Transverse colon (tissue), 4 donors: ENCODE data around the gene RND3. TPM values are rescaled to one million over a fixed set of nuclear protein-coding genes. Genes with fewer than 3 reads are reported as not detected.

Source experiments
- DNase-seq: peaks from one replicate; pipeline ENCODE4 v3.0.0-alpha.2; 2019
- H3K27ac ChIP-seq, 4 donors: fragments of 200-600 bp; sonication (generic); 2 replicates each; pipeline ENCODE4 v1.5.1; 2016 to 2018; ENCODE audit warnings: inconsistent platforms in 4 of 4
- H3K27me3 ChIP-seq: fragments of 200-600 bp; sonication (generic); 2 replicates; pipeline ENCODE4 v1.5.1; 2017; ENCODE audit warnings: inconsistent platforms
- H3K36me3 ChIP-seq, 4 donors: fragments of 200-600 bp; sonication (generic); 2 replicates each; pipeline ENCODE4 v1.5.1; 2017 to 2019; ENCODE audit warnings: inconsistent platforms in 4 of 4
- H3K4me1 ChIP-seq, 4 donors: fragments of 200-600 bp; sonication (generic); 2 replicates each; pipeline ENCODE4 v1.5.1; 2017 to 2020; ENCODE audit warnings: inconsistent platforms in 4 of 4
- H3K4me3 ChIP-seq, 4 donors: fragments of 200-600 bp; sonication (generic); 1 replicate in 1 of 4; 2 replicates in 3 of 4; pipeline versions ENCODE4 v1.5.1 to v1.6.1; 2017 to 2019; ENCODE audit warnings: inconsistent platforms in 4 of 4
- H3K9me3 ChIP-seq, 2 donors: fragments of 200-600 bp; sonication (generic); 2 replicates each; pipeline ENCODE4 v1.5.1; 2017 to 2019; ENCODE audit warnings: inconsistent platforms in 2 of 2
- CTCF ChIP-seq, 5 experiments: fragments of 200-600 bp in 3 of 5; fragments of 450-650 bp in 2 of 5; sonication (generic) in 3 of 5; IDR thresholded peaks; 1 replicate in 2 of 5; 2 replicates in 3 of 5; pipeline ENCODE4 v1.5.1; 2016 to 2017; ENCODE audit warnings: antibody characterized with exemption in 5 of 5, inconsistent platforms in 3 of 5, mild to moderate bottlenecking in 2 of 5, moderate library complexity in 1 of 5
- EP300 ChIP-seq: sonication (generic); formaldehyde crosslinking; IDR thresholded peaks from one replicate; pipeline ENCODE4 v1.6.1; 2017; ENCODE audit warnings: antibody characterized with exemption, low read depth
- POLR2A ChIP-seq: fragments of 450-650 bp; IDR thresholded peaks from one replicate; pipeline ENCODE4 v1.6.1; 2016; ENCODE audit warnings: antibody characterized with exemption, mild to moderate bottlenecking, moderate library complexity
- POLR2AphosphoS5 ChIP-seq, 3 donors: sonication (generic); formaldehyde crosslinking; IDR thresholded peaks; one replicate each; pipeline ENCODE4 v1.6.1; 2016; ENCODE audit warnings: antibody characterized with exemption in 3 of 3
- WGBS, 2 donors: methylation state at CpG; one replicate each; pipeline ENCODE4 v1.1.5; 2018; ENCODE audit warnings: low coverage in 1 of 2; 5-methylcytosine and 5-hydroxymethylcytosine counted together
- in situ Hi-C, 4 donors: fragments of 200-750 bp; cut with MboI; loops; one replicate each; pipeline versions ENCODE4 v1.15.0 to v1.15.1; 2017; ENCODE audit warnings: low sequenced_read_pairs in 3 of 4, low pct_ligation_motif_present in 1 of 4, low pct_unique_long_range_greater_than_20kb in 1 of 4
- intact Hi-C: fragments of 100-400 bp; cut with DNase I; formaldehyde crosslinking; loops from one replicate; pipeline ENCODE4 v1.15.1; 2023; ENCODE audit warnings: low total_unique reads
- total RNA-seq, 4 donors: library from RNA; depleted of rRNA; stranded (reverse); fragments of >200 nt; gene quantifications; one replicate each; pipeline ENCODE4 v1.1.0, GENCODE V29; 2016

The RND3 gene
- total RNA-seq, 4 donors from 2014 or later: 16.5 to 54.6 (median 46.1) TPM

DNA sequence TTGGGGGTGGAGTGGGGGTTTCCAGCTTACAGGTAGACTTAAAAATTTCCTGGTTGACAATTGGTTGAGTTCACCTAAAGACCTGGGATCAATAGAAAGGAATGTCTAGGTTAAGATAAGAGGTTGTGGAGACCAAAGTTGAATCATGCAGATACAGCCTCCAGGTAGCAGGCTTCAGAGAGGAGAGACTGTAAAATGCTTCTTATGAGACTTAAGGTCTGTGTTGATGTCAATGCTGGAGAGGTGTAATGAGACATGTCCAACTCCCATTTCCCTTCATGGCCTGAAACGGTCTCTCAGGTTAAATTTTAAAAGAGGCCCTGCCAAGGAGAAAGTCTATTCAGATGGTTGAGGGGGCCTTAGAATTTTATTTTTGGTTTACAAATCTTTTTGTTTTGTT lies 38.5 kb upstream of the RND3 start:
- H3K4me1 ChIP-seq: peaks cover 0 to 5% (median 0%) of the 10 kb centered on the region in 4 donors
- no peak for DNase-seq
- TF ChIP-seq POLR2A (no peak), POLR2AphosphoS5 (IDR thresholded peaks at IDR 0.05) (no peak), EP300 (no peak), CTCF (IDR thresholded peaks at IDR 0.05) (no peak)
- intact Hi-C loops: no loop called here
- H3K4me3 ChIP-seq: no peak overlapping the region
- in situ Hi-C loops: no loop called here
- H3K27ac ChIP-seq: no peak overlapping the region
- no peaks in the 10 kb centered on the region for H3K36me3 ChIP-seq
- no peaks in the 10 kb centered on the region for H3K27me3 ChIP-seq
- H3K9me3 ChIP-seq: no peaks in the 10 kb centered on the region
- WGBS, 2 donors: 46 to 80% methylated on average over 1 of the region's 1 CpG

DNA sequence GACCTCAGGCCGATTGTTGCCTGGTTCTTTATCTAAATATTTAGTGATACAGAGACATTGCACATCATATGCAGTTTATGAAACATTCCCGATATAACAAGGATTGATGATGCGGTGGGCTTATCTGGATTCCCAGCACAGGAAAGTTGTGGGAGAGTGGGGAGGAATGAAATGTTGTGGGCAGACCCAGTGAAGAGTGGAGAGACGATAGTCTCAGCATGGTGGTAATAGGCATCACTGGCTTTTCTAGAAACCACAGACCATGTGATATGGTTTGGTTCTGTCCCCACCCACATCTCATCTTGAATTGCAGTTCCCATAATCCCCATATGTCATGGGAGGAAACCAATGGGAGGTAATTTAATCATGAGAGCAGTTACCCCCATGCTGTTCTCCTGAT lies 34.8 kb upstream of the RND3 start:
- H3K4me3 ChIP-seq: no peak overlapping the region
- TF ChIP-seq EP300: no peak
- no peak for TF ChIP-seq CTCF (IDR thresholded peaks at IDR 0.05)
- no peak for TF ChIP-seq POLR2AphosphoS5 (IDR thresholded peaks at IDR 0.05)
- TF ChIP-seq POLR2A: no peak
- no peak overlapping the region for H3K27ac ChIP-seq
- in situ Hi-C loops (loop anchor here in 1 of 4 donors (25.0 kb wide), 1 partner anchor 90 kb away; no protein-coding TSS in a partner anchor), intact Hi-C loops (no loop called here)
- no peaks in the 10 kb centered on the region for H3K9me3 ChIP-seq
- peaks cover 0 to 7% (median 0%) of the 10 kb centered on the region in 4 donors for H3K4me1 ChIP-seq
- H3K36me3 ChIP-seq: no peaks in the 10 kb centered on the region
- WGBS, 2 donors: 88 to 91% methylated on average over 4 of the region's 4 CpGs
- DNase-seq: no peak
- H3K27me3 ChIP-seq: no peaks in the 10 kb centered on the region

GRCh38 chr2:150520887-150521664 lies 33.6 kb upstream of the RND3 start:
- H3K27ac ChIP-seq: no peak overlapping the region
- H3K4me1 ChIP-seq: peaks cover 0 to 7% (median 0%) of the 10 kb centered on the region in 4 donors
- no peak overlapping the region for H3K4me3 ChIP-seq
- intact Hi-C loops (no loop called here), in situ Hi-C loops (loop anchor here in 1 of 4 donors (25.0 kb wide), 1 partner anchor 91 kb away; no protein-coding TSS in a partner anchor)
- TF ChIP-seq POLR2AphosphoS5 (IDR thresholded peaks at IDR 0.05) (no peak), CTCF (IDR thresholded peaks at IDR 0.05) (no peak), EP300 (no peak), POLR2A (no peak)
- WGBS, 2 donors: 52% methylated on average over 4 of the region's 4 CpGs; no CpG with 5 or more reads in 1 of the 2 donors
- H3K9me3 ChIP-seq: no peaks in the 10 kb centered on the region
- no peaks in the 10 kb centered on the region for H3K27me3 ChIP-seq
- no peak for DNase-seq
- H3K36me3 ChIP-seq: no peaks in the 10 kb centered on the region

- Histone ChIP-seq H3K4me3 (no peak overlapping the region), H3K36me3 (no peaks in the 10 kb centered on the region), H3K27ac (no peak overlapping the region), H3K4me1 (peaks cover 0 to 7% (median 0%) of the 10 kb centered on the region in 4 donors), H3K9me3 (no peaks in the 10 kb centered on the region), H3K27me3 (no peaks in the 10 kb centered on the region)
- no peak for DNase-seq
- TF ChIP-seq EP300 (no peak), CTCF (IDR thresholded peaks at IDR 0.05) (no peak), POLR2A (no peak), POLR2AphosphoS5 (IDR thresholded peaks at IDR 0.05) (no peak)
- WGBS, 2 donors: 64 to 68% methylated on average over 4 of the region's 4 CpGs
- intact Hi-C loops: no loop called here
- in situ Hi-C loops: loop anchor here in 1 of 4 donors (25.0 kb wide), 1 partner anchor 92 kb away; no protein-coding TSS in a partner anchor
Measured at GRCh38 chr2:150520033-150520432, 32.6 kb upstream of the RND3 start.
